ENCODE results near the gene CTRL. TPM values are rescaled to one million over a fixed set of nuclear protein-coding genes. Genes with fewer than 3 reads are reported as not detected.

CTRL gene
- total and polyA plus RNA-seq, 7 donors = 0.71 to 2.1 (median 1.2) TPM; not detected in 3

DNA sequence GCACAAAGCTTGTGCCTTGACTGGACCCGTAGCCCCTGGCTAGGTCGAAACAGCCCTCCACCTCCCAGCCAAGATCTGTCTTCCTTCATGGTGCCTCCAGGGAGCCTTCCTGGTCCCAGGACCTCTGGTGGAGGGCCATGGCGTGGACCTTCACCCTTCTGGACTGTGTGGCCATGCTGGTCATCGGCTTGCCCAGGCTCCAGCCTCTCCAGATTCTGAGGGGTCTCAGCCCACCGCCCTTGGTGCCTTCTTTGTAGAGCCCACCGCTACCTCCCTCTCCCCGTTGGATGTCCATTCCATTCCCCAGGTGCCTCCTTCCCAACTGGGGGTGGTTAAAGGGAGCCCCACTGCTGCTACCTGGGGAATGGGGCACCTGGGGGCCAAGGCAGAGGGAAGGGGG is 3.5 kb downstream of the CTRL start:
- no peak for DNase-seq
- H3K9me3 ChIP-seq = no peaks in the 10 kb centered on the region
- TF ChIP-seq EP300 (IDR thresholded peaks at IDR 0.05) = no peak
- H3K27me3 ChIP-seq = no peaks in the 10 kb centered on the region
- peaks cover 8 to 52% (median 19%) of the 10 kb centered on the region in 4 donors for H3K36me3 ChIP-seq
- H3K4me1 ChIP-seq = peaks cover 0 to 20% (median 11%) of the 10 kb centered on the region in 4 donors
- 66 to 82% methylated on average over 7 of the region's 7 CpGs for WGBS, 2 donors
- H3K4me3 ChIP-seq = no peak overlapping the region
- intact Hi-C loops (cut with DNase I) = loop anchor here (1.0 to 5.0 kb wide), 2 partner anchors 45 to 111 kb away; no protein-coding TSS in a partner anchor
- no peak overlapping the region for H3K27ac ChIP-seq

DNA sequence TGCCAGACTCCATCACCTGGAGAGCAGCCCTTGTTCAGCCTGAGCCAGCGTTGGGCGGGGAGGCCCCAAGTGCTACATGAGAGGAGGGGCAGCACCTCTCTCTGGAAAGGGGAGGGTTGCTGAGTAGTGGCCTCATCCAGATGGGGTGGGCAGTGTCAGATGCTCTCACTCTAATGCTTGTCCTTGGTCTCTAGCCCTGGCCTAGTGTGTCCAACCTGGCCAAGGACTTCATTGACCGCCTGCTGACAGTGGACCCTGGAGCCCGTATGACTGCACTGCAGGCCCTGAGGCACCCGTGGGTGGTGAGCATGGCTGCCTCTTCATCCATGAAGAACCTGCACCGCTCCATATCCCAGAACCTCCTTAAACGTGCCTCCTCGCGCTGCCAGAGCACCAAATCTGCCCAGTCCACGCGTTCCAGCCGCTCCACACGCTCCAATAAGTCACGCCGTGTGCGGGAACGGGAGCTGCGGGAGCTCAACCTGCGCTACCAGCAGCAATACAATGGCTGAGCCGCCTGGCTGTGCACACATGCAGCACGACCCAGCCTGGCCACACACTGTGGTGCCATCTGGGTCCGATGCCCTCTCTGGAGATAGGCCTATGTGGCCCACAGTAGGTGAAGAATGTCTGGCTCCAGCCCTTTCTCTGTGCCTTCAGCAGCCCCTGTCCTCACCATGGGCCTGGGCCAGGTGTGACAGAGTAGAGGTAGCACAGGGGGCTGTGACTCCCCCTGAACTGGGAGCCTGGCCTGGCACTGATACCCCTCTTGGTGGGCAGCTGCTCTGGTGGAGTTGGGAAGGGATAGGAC is 4.3 kb downstream of the CTRL start:
- no peak overlapping the region for H3K27ac ChIP-seq
- H3K27me3 ChIP-seq = no peaks in the 10 kb centered on the region
- no peak for DNase-seq
- peaks cover 8 to 53% (median 19%) of the 10 kb centered on the region in 4 donors for H3K36me3 ChIP-seq
- no peak overlapping the region for H3K4me3 ChIP-seq
- H3K9me3 ChIP-seq = no peaks in the 10 kb centered on the region
- TF ChIP-seq POLR2AphosphoS5 (IDR thresholded peaks at IDR 0.05) = no peak
- no peak for TF ChIP-seq EP300 (IDR thresholded peaks at IDR 0.05)
- intact Hi-C loops (cut with DNase I) = loop anchor here (5.0 kb wide), 1 partner anchor 110 kb away; no protein-coding TSS in a partner anchor
- H3K4me1 ChIP-seq = peaks cover 0 to 23% (median 11%) of the 10 kb centered on the region in 4 donors
- WGBS, 2 donors = 91 to 93% methylated on average over 22 of the region's 22 CpGs

DNA sequence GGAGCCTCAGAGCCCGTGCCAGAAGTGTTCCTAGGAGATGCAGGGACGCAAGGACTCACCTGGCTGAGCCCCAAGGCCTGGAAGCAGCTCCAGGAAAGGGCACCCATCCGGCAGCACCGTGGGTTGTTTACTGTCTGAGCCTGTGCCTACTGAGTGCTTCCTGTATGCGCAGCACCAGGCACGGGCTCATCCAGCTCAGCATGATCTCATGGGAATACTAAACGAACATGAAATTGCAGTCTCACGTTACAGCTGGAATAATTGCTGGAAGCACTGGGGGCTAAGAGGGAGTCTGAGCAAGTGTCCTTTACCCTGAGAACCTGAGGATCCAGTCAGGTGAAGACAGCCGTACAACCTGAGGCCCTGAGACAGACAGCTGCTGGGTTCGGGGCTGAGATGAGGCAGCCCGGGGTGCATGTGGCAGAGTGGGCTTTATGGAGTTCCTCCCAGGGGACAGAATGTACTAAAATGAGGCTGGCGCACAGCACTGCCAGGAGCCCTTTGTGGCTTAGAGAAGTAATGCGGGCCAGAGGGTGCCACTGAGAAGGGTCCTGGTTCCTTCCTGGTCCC is 5.4 kb downstream of the CTRL start:
- H3K27me3 ChIP-seq = no peaks in the 10 kb centered on the region
- H3K36me3 ChIP-seq = peaks cover 8 to 47% (median 19%) of the 10 kb centered on the region in 4 donors
- H3K4me3 ChIP-seq = no peak overlapping the region
- intact Hi-C loops (cut with DNase I) = loop anchor here (5.0 kb wide), 1 partner anchor 109 kb away; no protein-coding TSS in a partner anchor
- DNase-seq = no peak
- peak overlapping the region in 1 of 4 donors; percentile 14 for H3K27ac ChIP-seq
- TF ChIP-seq, protein P1, sequence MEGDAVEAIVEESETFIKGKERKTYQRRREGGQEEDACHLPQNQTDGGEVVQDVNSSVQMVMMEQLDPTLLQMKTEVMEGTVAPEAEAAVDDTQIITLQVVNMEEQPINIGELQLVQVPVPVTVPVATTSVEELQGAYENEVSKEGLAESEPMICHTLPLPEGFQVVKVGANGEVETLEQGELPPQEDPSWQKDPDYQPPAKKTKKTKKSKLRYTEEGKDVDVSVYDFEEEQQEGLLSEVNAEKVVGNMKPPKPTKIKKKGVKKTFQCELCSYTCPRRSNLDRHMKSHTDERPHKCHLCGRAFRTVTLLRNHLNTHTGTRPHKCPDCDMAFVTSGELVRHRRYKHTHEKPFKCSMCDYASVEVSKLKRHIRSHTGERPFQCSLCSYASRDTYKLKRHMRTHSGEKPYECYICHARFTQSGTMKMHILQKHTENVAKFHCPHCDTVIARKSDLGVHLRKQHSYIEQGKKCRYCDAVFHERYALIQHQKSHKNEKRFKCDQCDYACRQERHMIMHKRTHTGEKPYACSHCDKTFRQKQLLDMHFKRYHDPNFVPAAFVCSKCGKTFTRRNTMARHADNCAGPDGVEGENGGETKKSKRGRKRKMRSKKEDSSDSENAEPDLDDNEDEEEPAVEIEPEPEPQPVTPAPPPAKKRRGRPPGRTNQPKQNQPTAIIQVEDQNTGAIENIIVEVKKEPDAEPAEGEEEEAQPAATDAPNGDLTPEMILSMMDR (IDR thresholded peaks at IDR 0.05) = no peak
- TF ChIP-seq POLR2A (IDR thresholded peaks at IDR 0.05) = no peak
- TF ChIP-seq EP300 (IDR thresholded peaks at IDR 0.05) = no peak
- no peak for TF ChIP-seq POLR2AphosphoS5 (IDR thresholded peaks at IDR 0.05)
- WGBS, 2 donors = 60 to 70% methylated on average over 13 of the region's 13 CpGs
- H3K9me3 ChIP-seq = no peaks in the 10 kb centered on the region
- peaks cover 0 to 23% (median 11%) of the 10 kb centered on the region in 4 donors for H3K4me1 ChIP-seq

DNA sequence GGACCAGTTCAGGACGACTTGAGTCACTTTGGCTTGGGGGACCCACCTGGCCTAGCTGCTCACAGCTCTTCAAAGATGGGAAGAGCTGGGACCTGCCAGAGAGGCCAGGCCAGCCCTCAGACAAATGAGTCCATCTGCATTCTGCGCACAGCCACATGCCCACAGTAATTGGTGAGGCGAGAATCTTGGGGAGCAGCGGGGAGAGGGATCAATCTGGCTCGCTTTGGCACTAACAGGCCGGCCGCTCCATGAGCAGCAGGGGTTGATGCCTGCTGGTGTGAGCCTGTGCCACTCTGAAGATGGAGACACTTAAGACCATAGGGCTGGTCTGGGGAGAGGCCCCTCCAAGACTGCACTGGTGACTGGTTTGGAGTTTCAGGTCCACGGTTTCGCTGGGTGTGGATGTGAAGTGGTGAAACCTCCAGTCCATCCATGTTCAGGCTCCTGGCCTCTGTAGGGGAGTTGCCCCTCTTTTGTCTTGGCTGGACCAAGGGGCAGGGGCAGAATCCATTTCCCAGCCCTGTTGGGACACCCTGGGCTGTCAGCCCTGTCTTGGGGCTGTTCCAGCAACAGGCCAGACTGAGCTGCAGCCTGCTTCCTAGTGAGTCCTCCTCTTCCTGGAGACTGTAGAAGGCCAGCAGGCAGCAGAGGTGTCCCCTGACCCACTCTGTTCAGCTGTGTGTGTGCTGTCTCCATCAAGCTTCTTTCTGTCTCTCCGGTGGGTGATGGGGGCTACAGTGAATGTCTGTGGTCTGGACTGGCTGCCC is 7.3 kb downstream of the CTRL start:
- H3K36me3 ChIP-seq = peaks cover 8 to 31% (median 13%) of the 10 kb centered on the region in 4 donors
- TF ChIP-seq EP300 (IDR thresholded peaks at IDR 0.05) = no peak
- TF ChIP-seq POLR2AphosphoS5 (IDR thresholded peaks at IDR 0.05) = no peak
- TF ChIP-seq POLR2A (IDR thresholded peaks at IDR 0.05) = no peak
- TF ChIP-seq, protein P1 (IDR thresholded peaks at IDR 0.05) = no peak
- no peaks in the 10 kb centered on the region for H3K27me3 ChIP-seq
- no peaks in the 10 kb centered on the region for H3K9me3 ChIP-seq
- H3K27ac ChIP-seq = peak overlapping the region in 1 of 4 donors; percentile 2
- WGBS, 2 donors = 86 to 96% methylated on average over 10 of the region's 10 CpGs
- intact Hi-C loops (cut with DNase I) = no loop called here
- no peak overlapping the region for H3K4me3 ChIP-seq
- peaks cover 0 to 31% (median 15%) of the 10 kb centered on the region in 4 donors for H3K4me1 ChIP-seq
- DNase-seq = no peak

DNA sequence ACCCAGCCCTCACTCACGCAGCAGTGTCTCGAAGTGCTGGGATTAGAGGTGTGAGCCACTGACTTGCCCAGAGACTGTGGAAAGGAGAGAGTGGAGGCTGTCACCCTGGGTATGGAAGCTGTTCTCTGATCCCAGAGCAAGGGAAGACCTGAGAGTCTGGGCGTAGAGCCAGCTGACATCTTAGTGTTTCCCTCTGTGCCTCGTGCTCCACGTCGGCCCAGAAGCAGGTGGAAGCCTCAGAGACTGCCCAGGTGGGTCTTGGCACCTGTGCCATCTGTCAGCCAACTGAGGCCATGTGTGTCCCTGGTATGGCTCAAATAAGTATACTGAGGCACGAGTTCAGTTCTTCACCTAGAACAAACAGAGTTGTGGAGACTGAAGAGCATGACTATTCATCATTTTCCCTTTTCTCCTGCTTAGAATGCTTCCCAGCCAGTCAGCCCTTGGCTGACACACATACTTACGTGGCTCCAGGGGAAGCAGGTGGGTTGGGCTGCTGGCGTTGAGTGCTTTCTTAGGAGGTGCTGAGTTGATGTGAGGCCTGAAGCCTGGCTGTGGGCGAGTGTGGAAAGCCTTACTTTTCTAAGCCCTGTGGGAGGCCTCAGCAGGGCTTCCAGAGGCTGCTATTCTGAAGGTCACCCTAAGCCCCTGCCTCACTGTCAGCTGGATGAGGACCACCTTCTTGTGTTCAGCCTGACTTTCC is 8.1 kb downstream of the CTRL start:
- H3K36me3 ChIP-seq = peaks cover 8 to 24% (median 12%) of the 10 kb centered on the region in 4 donors
- H3K4me3 ChIP-seq = no peak overlapping the region
- DNase-seq = no peak
- H3K27me3 ChIP-seq = no peaks in the 10 kb centered on the region
- intact Hi-C loops (cut with DNase I) = no loop called here
- H3K4me1 ChIP-seq = peaks cover 0 to 33% (median 18%) of the 10 kb centered on the region in 4 donors
- no peaks in the 10 kb centered on the region for H3K9me3 ChIP-seq
- WGBS, 2 donors = 74 to 85% methylated on average over 10 of the region's 10 CpGs
- peak overlapping the region in 1 of 4 donors; percentile 10 for H3K27ac ChIP-seq
- TF ChIP-seq EP300 (IDR thresholded peaks at IDR 0.05) (no peak), POLR2AphosphoS5 (IDR thresholded peaks at IDR 0.05) (no peak), POLR2A (IDR thresholded peaks at IDR 0.05) (no peak)
- TF ChIP-seq, protein P1 (IDR thresholded peaks at IDR 0.05) = no peak
